ENCODE measurements around the gene CASKIN1. TPM values are rescaled to one million over a fixed set of nuclear protein-coding genes. Genes with fewer than 3 reads are reported as not detected.
A peak's percentile ranks its signal among the peaks of the same experiment; 100 is the strongest.
"Not testable (repeated sequence)": the region's sequence is repeated elsewhere in the genome, so short reads cannot be mapped to it uniquely, and the experiment has no call there.

CASKIN1 gene
- total RNA-seq, 2 donors from 2014 or later, result 0.66 to 0.78 TPM

DNA sequence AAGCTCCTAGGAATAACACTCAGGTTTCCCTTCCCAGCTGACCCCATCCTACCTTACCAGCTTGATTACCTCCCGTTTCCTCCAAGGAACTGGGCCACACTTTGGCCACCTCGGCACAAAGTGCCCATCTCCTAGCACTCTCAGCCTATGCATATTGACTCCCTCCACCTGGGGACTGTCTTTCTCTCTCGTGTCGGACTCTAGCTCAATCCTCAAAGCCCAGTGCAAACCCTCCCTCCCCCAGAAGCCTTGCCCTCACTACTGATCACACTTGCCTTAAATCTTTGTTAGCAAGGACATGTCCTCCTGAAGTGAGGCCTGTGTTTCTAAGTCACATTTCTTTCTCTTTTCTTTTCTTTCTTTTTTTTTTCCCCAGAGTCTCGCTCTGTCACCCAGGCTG is 50.6 kb downstream of the CASKIN1 start:
- TF ChIP-seq, protein P1, sequence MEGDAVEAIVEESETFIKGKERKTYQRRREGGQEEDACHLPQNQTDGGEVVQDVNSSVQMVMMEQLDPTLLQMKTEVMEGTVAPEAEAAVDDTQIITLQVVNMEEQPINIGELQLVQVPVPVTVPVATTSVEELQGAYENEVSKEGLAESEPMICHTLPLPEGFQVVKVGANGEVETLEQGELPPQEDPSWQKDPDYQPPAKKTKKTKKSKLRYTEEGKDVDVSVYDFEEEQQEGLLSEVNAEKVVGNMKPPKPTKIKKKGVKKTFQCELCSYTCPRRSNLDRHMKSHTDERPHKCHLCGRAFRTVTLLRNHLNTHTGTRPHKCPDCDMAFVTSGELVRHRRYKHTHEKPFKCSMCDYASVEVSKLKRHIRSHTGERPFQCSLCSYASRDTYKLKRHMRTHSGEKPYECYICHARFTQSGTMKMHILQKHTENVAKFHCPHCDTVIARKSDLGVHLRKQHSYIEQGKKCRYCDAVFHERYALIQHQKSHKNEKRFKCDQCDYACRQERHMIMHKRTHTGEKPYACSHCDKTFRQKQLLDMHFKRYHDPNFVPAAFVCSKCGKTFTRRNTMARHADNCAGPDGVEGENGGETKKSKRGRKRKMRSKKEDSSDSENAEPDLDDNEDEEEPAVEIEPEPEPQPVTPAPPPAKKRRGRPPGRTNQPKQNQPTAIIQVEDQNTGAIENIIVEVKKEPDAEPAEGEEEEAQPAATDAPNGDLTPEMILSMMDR (IDR thresholded peaks at IDR 0.05), result no peak
- no peak for TF ChIP-seq POLR2A (IDR thresholded peaks at IDR 0.05)
- WGBS, 2 donors, result 87 to 88% methylated on average over 5 of the region's 5 CpGs
- H3K36me3 ChIP-seq (replicated peaks in 1 of 2; ENCODE audit: insufficient read depth in 1 of 2, low read depth in 2 of 2), result no peaks in the 10 kb centered on the region
- peaks cover 38% of the 10 kb centered on the region for H3K4me1 ChIP-seq
- intact Hi-C loops (cut with DNase I), result no loop called here
- H3K9me3 ChIP-seq, result no peaks in the 10 kb centered on the region
- no peak overlapping the region for H3K4me3 ChIP-seq
- DNase-seq (no peak), ATAC-seq (no peak)
- no peak overlapping the region for H3K27ac ChIP-seq
- H3K27me3 ChIP-seq, result no peaks in the 10 kb centered on the region

DNA sequence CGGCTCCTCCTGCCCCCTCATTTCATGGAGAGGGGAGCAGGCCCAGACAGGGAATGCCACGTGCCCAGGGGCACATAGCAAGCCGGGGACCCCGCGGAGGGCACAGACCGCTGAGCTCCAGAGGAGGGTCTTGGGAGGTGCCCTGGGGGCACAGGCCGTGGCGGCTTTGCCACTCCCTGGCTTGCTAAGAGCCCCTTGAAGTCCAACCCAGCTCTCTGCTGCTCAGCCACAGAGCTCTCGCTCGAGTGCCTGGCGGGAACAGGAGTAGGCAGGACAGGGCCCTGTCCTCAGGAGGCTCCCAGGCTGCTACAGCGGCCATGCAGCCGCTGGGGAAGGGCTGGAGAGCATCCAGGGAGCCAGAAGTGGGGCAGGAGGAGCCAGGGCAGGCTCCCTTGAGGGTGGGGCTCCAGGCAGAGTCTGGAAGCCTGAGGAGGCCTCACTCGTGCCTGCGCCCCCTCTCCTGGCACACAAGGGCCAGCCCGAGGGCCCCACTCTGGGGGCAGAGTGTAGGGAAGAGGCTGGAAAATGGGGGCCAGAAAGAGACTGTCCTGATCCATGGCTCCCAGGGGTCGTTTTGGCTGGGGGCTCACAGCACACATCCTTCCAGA is 52.4 kb downstream of the CASKIN1 start:
- H3K4me1 ChIP-seq, result peaks cover 30% of the 10 kb centered on the region
- intact Hi-C loops (cut with DNase I), result loop anchor here (5.0 kb wide), 1 partner anchor 127 kb away; the partner anchor contains the start of gene NPW
- no peak for TF ChIP-seq POLR2A (IDR thresholded peaks at IDR 0.05)
- TF ChIP-seq, protein P1 (IDR thresholded peaks at IDR 0.05), result no peak
- H3K36me3 ChIP-seq (replicated peaks in 1 of 2; ENCODE audit: insufficient read depth in 1 of 2, low read depth in 2 of 2), result no peaks in the 10 kb centered on the region
- H3K9me3 ChIP-seq, result no peaks in the 10 kb centered on the region
- H3K4me3 ChIP-seq, result no peak overlapping the region
- H3K27ac ChIP-seq, result no peak overlapping the region
- WGBS, 2 donors, result 67 to 76% methylated on average over 4 to 15 of the region's 17 CpGs
- DNase-seq (no peak), ATAC-seq (no peak)
- H3K27me3 ChIP-seq, result no peaks in the 10 kb centered on the region

DNA sequence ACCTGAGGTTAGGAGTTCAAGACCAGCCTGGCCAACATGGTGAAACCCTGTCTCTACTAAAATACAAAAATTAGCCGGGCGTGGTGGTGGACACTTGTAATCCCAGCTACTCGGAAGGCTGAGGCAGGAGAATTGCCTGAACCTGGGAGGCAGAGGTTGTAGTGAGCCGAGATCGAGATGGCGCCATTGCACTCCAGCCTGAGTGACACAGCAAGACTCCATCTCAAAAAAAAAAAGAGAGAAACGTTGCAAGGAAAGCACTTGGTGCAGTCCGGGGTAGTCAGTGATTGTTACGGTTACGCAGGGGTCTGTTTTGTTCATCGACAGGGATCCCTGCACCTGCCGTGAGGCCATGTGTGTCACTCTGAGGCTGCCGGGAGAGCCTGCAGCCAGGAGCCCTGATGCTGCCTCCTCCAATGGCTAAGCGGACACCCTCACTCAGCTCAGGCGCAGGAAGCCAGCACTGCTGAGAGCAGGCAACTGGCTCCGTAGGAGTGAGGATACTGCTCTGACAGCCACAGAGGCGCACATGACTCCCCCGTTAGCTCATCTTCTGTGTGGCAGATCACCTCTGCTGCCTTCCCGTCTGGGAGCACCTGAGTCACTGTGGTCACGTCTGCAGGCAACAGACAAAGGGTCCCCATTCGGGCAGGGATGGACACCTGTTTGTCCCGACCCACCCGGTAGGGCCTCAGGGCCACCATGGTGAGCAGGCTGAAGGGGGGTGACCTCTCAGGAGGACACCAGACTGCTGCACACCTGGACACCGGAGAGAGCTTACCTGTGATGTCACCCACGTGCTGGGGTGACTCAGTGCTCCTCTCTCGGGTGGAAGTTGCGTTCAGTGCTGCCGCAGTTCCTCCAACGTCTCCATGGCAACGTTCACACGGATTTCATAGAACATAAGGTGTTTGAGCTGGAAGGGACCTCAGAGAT is 53.2 kb downstream of the CASKIN1 start:
- DNase-seq (peak in 2 of 4 donors; percentile 43 to 53), ATAC-seq (no peak)
- H3K27ac ChIP-seq, result no peak overlapping the region
- 74 to 84% methylated on average over 19 to 31 of the region's 31 CpGs for WGBS, 2 donors
- no peaks in the 10 kb centered on the region for H3K27me3 ChIP-seq
- H3K36me3 ChIP-seq (replicated peaks in 1 of 2; ENCODE audit: insufficient read depth in 1 of 2, low read depth in 2 of 2), result no peaks in the 10 kb centered on the region
- no peaks in the 10 kb centered on the region for H3K9me3 ChIP-seq
- H3K4me3 ChIP-seq, result no peak overlapping the region
- H3K4me1 ChIP-seq, result peaks cover 24% of the 10 kb centered on the region
- intact Hi-C loops (cut with DNase I), result loop anchor here (5.0 kb wide), 1 partner anchor 126 kb away; the partner anchor contains the start of gene NPW
- TF ChIP-seq, protein P1 (IDR thresholded peaks at IDR 0.05), result no peak
- TF ChIP-seq POLR2A (IDR thresholded peaks at IDR 0.05), result no peak

DNA sequence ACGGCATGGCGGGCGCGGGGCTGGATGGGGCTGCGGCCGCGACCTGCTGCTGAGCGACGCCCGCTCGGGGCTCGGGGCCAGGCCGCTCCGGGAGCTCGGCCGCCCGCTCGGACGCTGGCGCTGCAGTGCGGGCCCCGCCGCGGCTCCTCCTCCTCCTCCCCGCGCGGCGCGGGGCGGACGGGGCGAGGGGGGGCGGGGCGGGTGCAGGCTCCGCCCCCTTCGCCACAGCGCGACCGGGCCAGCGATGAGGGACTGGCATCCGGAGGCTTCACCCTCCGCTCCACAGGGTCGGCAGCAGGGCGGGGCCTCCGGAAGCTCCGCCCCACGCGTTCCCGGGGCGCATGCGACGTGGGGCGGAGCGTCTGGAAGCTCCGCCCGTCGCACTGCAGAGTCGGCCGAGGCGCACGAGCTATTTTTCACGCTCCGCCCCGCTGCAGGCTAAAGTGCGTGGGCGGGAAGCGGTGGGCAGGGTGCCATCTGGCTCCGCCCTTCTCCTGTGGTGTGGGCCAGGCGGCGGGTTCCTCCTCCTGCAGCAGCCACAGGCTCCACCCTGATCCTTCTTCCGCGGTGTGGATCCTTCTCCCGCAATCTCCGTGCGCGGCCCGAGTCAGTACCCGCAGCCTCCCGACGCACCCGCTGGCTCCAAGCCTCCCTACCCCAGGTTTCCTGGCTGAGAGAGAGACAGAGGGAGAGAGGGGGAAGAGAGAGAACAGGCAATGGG is 60.5 kb downstream of the CASKIN1 start, which contains the start of gene PKD1:
Gene PKD1 (minus strand): TSS at position 129 of the 721 bp plus-strand sequence. CDS start 209 bp downstream, outside the sequence.
- 0 to 2% methylated on average over 7 to 42 of the region's 81 CpGs for WGBS, 2 donors
- H3K27me3 ChIP-seq; H3K36me3 ChIP-seq (replicated peaks in 1 of 2; ENCODE audit: insufficient read depth in 1 of 2, low read depth in 2 of 2); intact Hi-C loops (cut with DNase I); H3K9me3 ChIP-seq: not testable (repeated sequence)
- ATAC-seq, result peak; percentile 78
- Histone ChIP-seq H3K27ac (peak within 1 kb of the TSS; percentile 58 to 80 (median 68)), H3K4me3 (peak within 1 kb of the TSS in 1 of 2 donors; percentile 16), H3K4me1 (peaks cover 21% of the 10 kb centered on the region)
- DNase-seq, result peak; percentile 99 to 100 (median 99)
- TF ChIP-seq POLR2A (IDR thresholded peaks at IDR 0.05), result peak in 2 of 3 donors; percentile 21 to 23

DNA sequence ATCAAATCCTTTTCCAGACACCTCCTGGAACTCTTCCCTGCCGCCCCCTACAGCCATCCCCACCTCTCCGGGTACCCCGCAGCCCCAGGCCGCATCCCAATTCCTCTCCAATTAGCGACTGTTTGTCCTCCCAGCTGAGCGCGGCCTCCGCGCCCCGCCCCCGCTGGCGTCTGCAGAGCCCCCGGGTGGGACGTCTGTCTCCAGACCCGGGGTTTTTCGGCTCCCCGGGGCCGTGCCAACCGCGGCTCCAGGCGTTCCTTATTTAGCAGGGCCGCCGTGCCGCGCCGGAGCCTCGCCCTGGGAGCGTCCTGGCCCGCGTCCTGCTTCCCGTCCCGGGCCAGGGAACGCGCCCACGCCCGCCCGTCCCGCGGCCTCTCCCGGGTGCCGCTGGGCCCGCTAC is 61.3 kb downstream of the CASKIN1 start:
- H3K4me3 ChIP-seq, result peak overlapping the region in 1 of 2 donors; percentile 16
- peaks cover 13% of the 10 kb centered on the region for H3K4me1 ChIP-seq
- intact Hi-C loops (cut with DNase I); DNase-seq; H3K27me3 ChIP-seq; H3K36me3 ChIP-seq (replicated peaks in 1 of 2; ENCODE audit: insufficient read depth in 1 of 2, low read depth in 2 of 2); ATAC-seq; H3K9me3 ChIP-seq: not testable (repeated sequence)
- WGBS, 2 donors, result 0 to 3% methylated on average over 6 to 23 of the region's 42 CpGs
- peak overlapping the region; percentile 25 to 74 (median 64) for H3K27ac ChIP-seq

DNA sequence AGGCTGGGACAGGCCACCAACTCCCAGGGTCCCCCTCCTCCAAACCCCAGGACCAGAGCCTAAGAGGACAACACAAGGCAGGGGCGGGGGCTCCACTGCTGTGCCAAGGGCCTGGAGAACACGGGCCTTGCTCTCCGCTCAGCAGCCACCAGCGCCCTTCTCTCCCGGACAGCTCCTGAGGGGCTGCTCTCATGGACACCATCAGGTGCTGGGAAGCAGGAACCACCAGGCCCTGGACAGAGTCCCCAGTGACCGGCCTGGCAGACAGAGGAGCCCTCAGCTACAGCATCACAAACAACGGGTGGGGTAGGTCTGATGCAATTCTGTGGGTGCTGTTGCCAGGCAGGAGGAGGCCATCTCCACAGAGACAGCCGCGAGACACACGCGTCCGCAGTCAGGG is 62.6 kb downstream of the CASKIN1 start:
- DNase-seq; intact Hi-C loops (cut with DNase I); H3K27me3 ChIP-seq; H3K27ac ChIP-seq; H3K36me3 ChIP-seq (replicated peaks in 1 of 2; ENCODE audit: insufficient read depth in 1 of 2, low read depth in 2 of 2); H3K4me3 ChIP-seq; H3K9me3 ChIP-seq; ATAC-seq: not testable (repeated sequence)
- WGBS, 2 donors, result 71% methylated on average over 7 of the region's 12 CpGs; no CpG with 5 or more reads in 1 of the 2 donors
- H3K4me1 ChIP-seq, result peaks cover 13% of the 10 kb centered on the region

DNA sequence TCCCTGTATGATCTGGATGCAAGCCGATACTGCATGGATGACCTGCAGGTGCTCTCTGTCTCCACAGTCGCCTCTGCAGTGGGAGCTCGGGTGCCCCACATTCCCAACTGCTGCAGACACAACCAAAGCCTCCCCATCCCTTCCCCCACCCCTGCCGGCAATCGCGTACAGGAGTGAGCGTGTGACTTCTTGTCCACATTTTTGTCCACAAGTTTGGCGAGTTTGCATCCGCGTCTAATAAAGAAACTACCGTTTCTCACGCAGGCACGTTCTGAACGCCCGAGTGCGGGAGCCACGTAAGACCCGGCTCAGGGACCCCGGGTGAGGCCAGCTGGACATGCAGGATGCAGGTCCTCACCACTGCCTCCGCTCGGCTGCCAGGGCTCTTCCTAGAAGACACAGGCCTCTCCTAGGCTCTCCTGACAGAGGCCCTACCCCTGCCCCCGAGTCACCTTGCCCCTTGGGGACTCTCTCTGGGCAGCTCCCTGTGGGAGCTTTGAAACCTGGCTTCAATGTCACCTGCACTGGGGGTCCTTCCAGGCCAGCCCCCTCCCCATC is 66.4 kb downstream of the CASKIN1 start:
- H3K4me3 ChIP-seq; DNase-seq; ATAC-seq; intact Hi-C loops (cut with DNase I); H3K9me3 ChIP-seq; H3K36me3 ChIP-seq (replicated peaks in 1 of 2; ENCODE audit: insufficient read depth in 1 of 2, low read depth in 2 of 2); H3K27ac ChIP-seq; H3K27me3 ChIP-seq: not testable (repeated sequence)
- peaks cover 40% of the 10 kb centered on the region for H3K4me1 ChIP-seq
- WGBS, 2 donors, result 80 to 86% methylated on average over 12 to 22 of the region's 22 CpGs

DNA sequence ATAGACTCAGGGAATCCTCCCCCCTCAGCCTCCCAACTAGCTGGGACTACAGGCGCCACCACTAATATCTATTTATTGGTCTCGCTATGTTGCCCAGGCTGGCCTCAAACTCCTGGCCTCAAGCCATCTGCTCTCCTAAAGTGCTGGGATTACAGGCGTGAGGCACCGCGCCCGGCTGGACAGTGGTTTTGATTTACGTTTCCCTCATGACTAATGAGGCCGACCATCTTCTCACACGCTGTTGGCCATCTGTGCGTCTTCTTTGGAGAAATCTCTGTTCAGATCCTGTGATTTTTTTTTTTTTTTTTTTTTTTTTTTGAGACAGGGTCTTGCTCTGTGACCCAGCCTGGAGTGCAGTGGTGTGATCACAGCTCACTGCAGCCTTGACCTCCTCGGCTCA is 67.2 kb downstream of the CASKIN1 start:
- not testable (repeated sequence) for H3K27me3 ChIP-seq
- peaks cover 41% of the 10 kb centered on the region for H3K4me1 ChIP-seq

More for the DNA sequence above, 67.2 kb downstream of the CASKIN1 start:
- ATAC-seq; H3K9me3 ChIP-seq; DNase-seq; H3K36me3 ChIP-seq (replicated peaks in 1 of 2; ENCODE audit: insufficient read depth in 1 of 2, low read depth in 2 of 2); H3K4me3 ChIP-seq; intact Hi-C loops (cut with DNase I): not testable (repeated sequence)
- 96 to 97% methylated on average over 8 to 10 of the region's 11 CpGs for WGBS, 2 donors
- peak overlapping the region in 1 of 4 donors; percentile 72 for H3K27ac ChIP-seq
